H1 (cell line): ENCODE results near the gene SRXN1. TPM values are rescaled to one million over a fixed set of nuclear protein-coding genes. Genes with fewer than 3 reads are reported as not detected.

ENCODE experiments used
- CTCF ChIA-PET: fragments of 300-600 bp; sonication (Branson Sonifier 250); formaldehyde crosslinking; loops from one replicate; lab custom pipeline; 2021; ENCODE audit not compliant: partially characterized antibody; lab: Charles Lee
- POLR2A ChIA-PET: fragments of 300-600 bp; sonication (Branson Sonifier 250); formaldehyde crosslinking; loops from one replicate; lab custom pipeline; 2021; ENCODE audit warnings: inconsistent platforms; ENCODE audit not compliant: partially characterized antibody; lab: Charles Lee
- DNase-seq, 2 experiments: peaks; one replicate each; pipeline versions ENCODE4 v3.0.0 to v3.0.0-alpha.2; 2010 to 2022; ENCODE audit warnings: low spot score in 2 of 2, low read depth in 1 of 2, mixed read lengths in 1 of 2
- FAIRE-seq: peaks from 2 replicates; lab custom pipeline; 2011; peaks lifted over from hg19 to GRCh38; lab: Jason Lieb, UNC
- H2AFZ ChIP-seq: 2 replicates; pipeline ENCODE4 v1.8.1; 2012; ENCODE audit warnings: low read length, inconsistent platforms
- H2AK5ac ChIP-seq: 2 replicates; pipeline ENCODE4 v1.6.1; 2013; ENCODE audit warnings: low read depth, low read length
- H2BK120ac ChIP-seq: replicated peaks from 2 replicates; pipeline ENCODE3; 2013; ENCODE audit warnings: low read depth, low read length, inconsistent platforms
- H2BK12ac ChIP-seq: 2 replicates; pipeline ENCODE4 v1.6.1; 2013; ENCODE audit warnings: low read depth, low read length
- H2BK15ac ChIP-seq: 2 replicates; pipeline ENCODE4 v1.6.1; 2013; ENCODE audit warnings: low read length
- H2BK20ac ChIP-seq: 2 replicates; pipeline ENCODE4 v1.6.1; 2013; ENCODE audit warnings: low read length
- H2BK5ac ChIP-seq: 2 replicates; pipeline ENCODE4 v1.6.1; 2013; ENCODE audit warnings: low read depth, low read length
- H3K14ac ChIP-seq: 2 replicates; pipeline ENCODE4 v1.6.1; 2013; ENCODE audit warnings: inconsistent platforms; ENCODE audit not compliant: insufficient read length
- H3K18ac ChIP-seq: 2 replicates; pipeline ENCODE4 v1.6.1; 2013; ENCODE audit warnings: low read length; ENCODE audit errors: extremely low read depth
- H3K23ac ChIP-seq: 2 replicates; pipeline ENCODE4 v1.6.1; 2013; ENCODE audit warnings: inconsistent platforms; ENCODE audit not compliant: insufficient read length
- H3K23me2 ChIP-seq: 2 replicates; pipeline ENCODE4 v1.6.1; 2013; ENCODE audit warnings: low read depth, low read length
- H3K27ac ChIP-seq: 2 replicates; pipeline ENCODE4 v1.6.1; 2011; ENCODE audit warnings: low read depth, low read length, inconsistent platforms
- H3K27me3 ChIP-seq, 4 experiments: replicated peaks in 1 of 4; 1 replicate in 1 of 4; 2 replicates in 3 of 4; pipeline versions ENCODE4 v1.6.1 to v1.8.1; 2011 to 2013; ENCODE audit warnings: low read length in 3 of 4, mild to moderate bottlenecking in 3 of 4, inconsistent platforms in 2 of 4, mixed read lengths in 2 of 4, moderate library complexity in 1 of 4; ENCODE audit not compliant: control insufficient read depth in 3 of 4, insufficient read depth in 3 of 4; ENCODE audit errors: extremely low read depth in 1 of 4
- H3K36me3 ChIP-seq, 4 experiments: 2 replicates each; pipeline versions ENCODE4 v1.6.1 to v1.8.1; 2011 to 2013; ENCODE audit warnings: mild to moderate bottlenecking in 4 of 4, low read length in 3 of 4, moderate library complexity in 2 of 4, control low read depth in 1 of 4, inconsistent platforms in 1 of 4; ENCODE audit not compliant: insufficient read depth in 4 of 4, control insufficient read depth in 2 of 4
- H3K4ac ChIP-seq: replicated peaks from 2 replicates; pipeline ENCODE3; 2013; ENCODE audit warnings: low read length, low read depth, mixed read lengths, inconsistent platforms; ENCODE audit not compliant: insufficient read length
- H3K4me1 ChIP-seq, 4 experiments: replicated peaks in 1 of 4; 1 replicate in 1 of 4; 2 replicates in 3 of 4; pipeline versions ENCODE4 v1.6.1 to v1.8.1; 2011 to 2013; ENCODE audit warnings: low read length in 3 of 4, inconsistent platforms in 2 of 4, mixed read lengths in 1 of 4; ENCODE audit not compliant: insufficient read depth in 4 of 4, control insufficient read depth in 3 of 4
- H3K4me2 ChIP-seq, 2 experiments: 2 replicates each; pipeline versions ENCODE4 v1.6.1 to v1.8.1; 2011 to 2013; ENCODE audit warnings: low read depth in 2 of 2, low read length in 2 of 2, control low read depth in 1 of 2, inconsistent platforms in 1 of 2, mild to moderate bottlenecking in 1 of 2; ENCODE audit not compliant: insufficient read depth in 1 of 2
- H3K4me3 ChIP-seq, 4 experiments: fragments of 200-600, 300-600 bp in 1 of 4; sonication (generic), shearing (Covaris generic), sonication (Bioruptor Twin) in 1 of 4; 2 replicates each; pipeline versions ENCODE4 v1.5.1 to v1.8.1; 2011 to 2016; ENCODE audit warnings: low read length in 4 of 4, low read depth in 3 of 4, control low read depth in 2 of 4, inconsistent platforms in 2 of 4, mild to moderate bottlenecking in 2 of 4, mixed read lengths in 1 of 4, moderate library complexity in 1 of 4; ENCODE audit not compliant: insufficient read depth in 2 of 4; ENCODE audit errors: extremely low read depth in 1 of 4
- H3K56ac ChIP-seq: replicated peaks from 2 replicates; pipeline ENCODE3; 2013; ENCODE audit warnings: low read depth, mild to moderate bottlenecking, mixed read lengths, low read length, inconsistent platforms; ENCODE audit not compliant: insufficient read length
- H3K79me1 ChIP-seq: 2 replicates; pipeline ENCODE4 v1.6.1; 2013; ENCODE audit warnings: low read depth, low read length, control low read depth
- H3K79me2 ChIP-seq, 2 experiments: 2 replicates each; pipeline versions ENCODE4 v1.6.1 to v1.8.1; 2012 to 2013; ENCODE audit warnings: low read length in 2 of 2, mild to moderate bottlenecking in 2 of 2, inconsistent platforms in 1 of 2; ENCODE audit not compliant: insufficient read depth in 2 of 2, control insufficient read depth in 1 of 2
- H3K9ac ChIP-seq, 4 experiments: replicated peaks in 1 of 4; 1 replicate in 1 of 4; 2 replicates in 3 of 4; pipeline versions ENCODE4 v1.6.1 to v1.8.1; 2011 to 2013; ENCODE audit warnings: low read depth in 3 of 4, low read length in 3 of 4, control low read depth in 2 of 4, mild to moderate bottlenecking in 2 of 4, moderate library complexity in 2 of 4, inconsistent platforms in 1 of 4; ENCODE audit errors: extremely low read depth in 1 of 4
- H3K9me3 ChIP-seq, 2 experiments: 2 replicates each; pipeline versions ENCODE4 v1.6.1 to v1.8.1; 2012 to 2013; ENCODE audit warnings: mild to moderate bottlenecking in 2 of 2, moderate library complexity in 2 of 2, control low read depth in 1 of 2, inconsistent platforms in 1 of 2, low read depth in 1 of 2, low read length in 1 of 2, mixed read lengths in 1 of 2; ENCODE audit not compliant: insufficient read depth in 2 of 2
- H4K20me1 ChIP-seq, 2 experiments: replicated peaks in 1 of 2; 2 replicates each; pipeline versions ENCODE3 to v1.8.1; 2011 to 2013; ENCODE audit warnings: inconsistent platforms in 2 of 2, low read length in 2 of 2, mild to moderate bottlenecking in 1 of 2; ENCODE audit not compliant: insufficient read depth in 2 of 2, control insufficient read depth in 1 of 2
- H4K5ac ChIP-seq: 2 replicates; pipeline ENCODE4 v1.6.1; 2013; ENCODE audit warnings: low read length, low read depth, mixed read lengths, inconsistent platforms; ENCODE audit not compliant: insufficient read length
- H4K8ac ChIP-seq: 2 replicates; pipeline ENCODE4 v1.8.0; 2013; ENCODE audit warnings: mild to moderate bottlenecking, moderate library complexity, low read length, inconsistent platforms; ENCODE audit not compliant: insufficient read depth; ENCODE audit errors: extremely low read depth
- H4K91ac ChIP-seq: replicated peaks from 2 replicates; pipeline ENCODE3; 2013; ENCODE audit warnings: low read length, mixed read lengths, inconsistent platforms; ENCODE audit not compliant: insufficient read length
- CBX5 ChIP-seq: fragments of 300-800, 300-1000 bp; sonication (generic); IDR thresholded peaks from 2 replicates; pipeline ENCODE4 v1.7.1; 2016; ENCODE audit warnings: antibody characterized with exemption, low read length, low read depth
- CHD1 ChIP-seq: IDR thresholded peaks from 2 replicates; pipeline ENCODE4 v1.6.1; 2012; ENCODE audit warnings: low read depth, low read length, improper control_type of control experiment
- WGBS, 2 experiments: shearing (Covaris generic) in 1 of 2; methylation state at CpG; one replicate each; pipeline versions ENCODE4 v1.1.6 to v1.1.7; 2013 to 2015; ENCODE audit warnings: low lambda C conversion rate in 2 of 2, mixed read lengths in 2 of 2, inconsistent platforms in 1 of 2, low coverage in 1 of 2, missing lambda C conversion rate in 1 of 2; ENCODE audit not compliant: insufficient replicate concordance in 2 of 2, insufficient coverage in 1 of 2, insufficient read length in 1 of 2; ENCODE audit errors: extremely low coverage in 1 of 2, missing lambda C conversion rate in 1 of 2; 5-methylcytosine and 5-hydroxymethylcytosine counted together
- polyA plus RNA-seq, 7 experiments: library from polyadenylated mRNA; depleted of rRNA in 3 of 7; stranded (reverse) in 5 of 7; unstranded in 2 of 7; fragments of >200 nt in 5 of 7; fragments of 200-250 nt in 2 of 7; gene quantifications; 1 replicate in 5 of 7; 2 replicates in 1 of 7; 4 replicates in 1 of 7; pipeline versions ENCODE4 v1.2.1 to v1.2.3, GENCODE V29; 2011 to 2013; ENCODE audit warnings: missing spikeins in 2 of 7, mixed read lengths in 2 of 7
- total RNA-seq: library from RNA; stranded (reverse); fragmentation: NEBNext Ultra II Directional; extraction: Animal tissue kit (Norgen Biotek cat#: 25700); gene quantifications from 2 replicates; pipeline ENCODE4 v1.2.1, GENCODE V29; 2021

SRXN1 gene
- total and polyA plus RNA-seq, 2 of the 8 experiments (the other 6 are each of a cell fraction or from before 2014, with no cell fraction given) = 12.2 to 15.8 TPM

- no peak overlapping the region for H3K4ac ChIP-seq
- no peak overlapping the region for H3K4me2 ChIP-seq
- no peak overlapping the region for H2BK20ac ChIP-seq
- FAIRE-seq = no peak
- WGBS, 2 experiments = 76% methylated on average over 5 of the region's 5 CpGs; no CpG with 5 or more reads in 1 of the 2 experiments
- no peak overlapping the region for H4K5ac ChIP-seq
- no peak overlapping the region for H3K14ac ChIP-seq
- peaks cover 7 to 15% (median 13%) of the 10 kb centered on the region in 4 experiments; a peak in 6 of 7 replicates for H3K27me3 ChIP-seq
- no peaks in the 10 kb centered on the region; a peak in 1 of 4 replicates for H3K79me2 ChIP-seq
- no peak overlapping the region for H4K91ac ChIP-seq
- peaks cover 5% of the 10 kb centered on the region; the same call in 1 of the 2 replicates for H3K23me2 ChIP-seq
- H3K36me3 ChIP-seq = no peaks in the 10 kb centered on the region
- H4K20me1 ChIP-seq = peaks cover 8 to 14% of the 10 kb centered on the region in 2 experiments
- H3K18ac ChIP-seq = no peak overlapping the region
- no peak overlapping the region for H2AFZ ChIP-seq
- no peak overlapping the region for H2BK15ac ChIP-seq
- H3K79me1 ChIP-seq = no peaks in the 10 kb centered on the region
- no peak overlapping the region for H3K27ac ChIP-seq
- H3K9me3 ChIP-seq = no peaks in the 10 kb centered on the region
- POLR2A ChIA-PET = interaction anchor here (1.4 kb wide), 1 partner anchor 62 kb away, joined by 3 read pairs; the partner anchor contains the start of gene CSNK2A1
- no peak overlapping the region for H2BK12ac ChIP-seq
- peaks cover 0 to 12% (median 7%) of the 10 kb centered on the region in 4 experiments; a peak in 6 of 7 replicates for H3K4me1 ChIP-seq
- H3K4me3 ChIP-seq = no peak overlapping the region
- no peak for DNase-seq
- H3K56ac ChIP-seq = no peak overlapping the region
- CTCF ChIA-PET = interaction anchor here (0.5 to 1.2 kb wide), 2 partner anchors 18 to 38 kb away, joined by 3 read pairs; no protein-coding TSS in a partner anchor
- TF ChIP-seq CHD1 (no peak), CBX5 (no peak)
- no peak overlapping the region for H2BK120ac ChIP-seq
- H2BK5ac ChIP-seq = no peak overlapping the region
- no peak overlapping the region for H2AK5ac ChIP-seq
- H3K9ac ChIP-seq = no peak overlapping the region
- H4K8ac ChIP-seq = no peak overlapping the region
- no peak overlapping the region for H3K23ac ChIP-seq
These were observed 47.8 kb downstream of the SRXN1 start for GRCh38 chr20:605237-605636.
